A549 (cell line): Measurements from ENCODE around the gene ZNF469. TPM values are rescaled to one million over a fixed set of nuclear protein-coding genes. Genes with fewer than 3 reads are reported as not detected.
A peak's percentile ranks its signal among the peaks of the same experiment; 100 is the strongest.

Experiments
- ATAC-seq, 2 experiments: fragments of 200-7000 bp in 1 of 2; fragments of >200 bp in 1 of 2; cut with Nextera tagmentation in 1 of 2; cut with Tn5 transposase in 1 of 2; 3 replicates each; pipeline versions ENCODE4 v1.8.0 to v1.9.1; 2018 to 2020; ENCODE audit warnings: mild to moderate bottlenecking in 1 of 2, moderate library complexity in 1 of 2
- CTCF ChIA-PET: fragments of 300-600 bp; sonication (Branson Sonifier 250); formaldehyde crosslinking; extraction: SDS; loops from one replicate; lab custom pipeline; 2021; ENCODE audit warnings: antibody characterized with exemption, inconsistent platforms; lab: Yijun Ruan, JAX
- POLR2A ChIA-PET: fragments of 350-600 bp; formaldehyde crosslinking; extraction: SDS; loops from one replicate; lab custom pipeline; 2021; ENCODE audit warnings: antibody characterized with exemption, inconsistent platforms; lab: Yijun Ruan, JAX
- DNase-seq, 2 experiments: peaks; one replicate each; pipeline versions ENCODE4 v3.0.0 to v3.0.0-alpha.2; 2011 to 2016; ENCODE audit warnings: low read depth in 1 of 2, low spot score in 1 of 2
- FAIRE-seq: peaks from 2 replicates; lab custom pipeline; 2011; peaks lifted over from hg19 to GRCh38; lab: Jason Lieb, UNC
- H3K27ac ChIP-seq, 2 experiments: fragments of >200 bp; sonication (Bioruptor Twin); formaldehyde crosslinking; 3 replicates each; pipeline ENCODE4 v1.5.1; 2016 to 2017
- H3K4me1 ChIP-seq: fragments of >200 bp; sonication (Bioruptor Twin); formaldehyde crosslinking; 3 replicates; pipeline ENCODE4 v1.6.1; 2016
- H3K4me2 ChIP-seq: fragments of >200 bp; sonication (Bioruptor Twin); formaldehyde crosslinking; 3 replicates; pipeline ENCODE4 v1.6.1; 2016
- H3K4me3 ChIP-seq: fragments of >200 bp; sonication (Bioruptor Twin); formaldehyde crosslinking; 3 replicates; pipeline ENCODE4 v1.5.1; 2016
- H3K9me3 ChIP-seq: fragments of >200 bp; sonication (Bioruptor Twin); formaldehyde crosslinking; 3 replicates; pipeline ENCODE4 v1.6.1; 2016
- BCL3 ChIP-seq: fragments of >200 bp; sonication (Bioruptor Twin); formaldehyde crosslinking; IDR thresholded peaks from 3 replicates; pipeline ENCODE4 v1.6.1; 2016
- FOSB ChIP-seq: fragments of 250-450 bp; sonication (Bioruptor Pico); IDR thresholded peaks from 2 replicates; pipeline ENCODE4 v1.5.0; 2020; ENCODE audit warnings: mild to moderate bottlenecking, moderate library complexity
- FOSL2 ChIP-seq, 2 experiments: fragments of 450-650 bp in 1 of 2; fragments of >200 bp in 1 of 2; sonication (Bioruptor Twin) in 1 of 2; formaldehyde crosslinking; IDR thresholded peaks; 2 replicates each; pipeline versions ENCODE4 v1.5.0 to v1.6.1; 2016 to 2020; ENCODE audit warnings: mild to moderate bottlenecking in 1 of 2, moderate library complexity in 1 of 2
- FOXS1 ChIP-seq: fragments of 250-450 bp; sonication (Bioruptor Pico); IDR thresholded peaks from 2 replicates; pipeline ENCODE4 v1.5.0; 2020; ENCODE audit warnings: mild to moderate bottlenecking, moderate library complexity
- HEYL ChIP-seq: fragments of 250-450 bp; sonication (Bioruptor Pico); IDR thresholded peaks from 2 replicates; pipeline ENCODE4 v1.8.0; 2021; ENCODE audit warnings: mild to moderate bottlenecking, moderate library complexity
- HMGXB4 ChIP-seq: fragments of 250-450 bp; sonication (Bioruptor Pico); IDR thresholded peaks from 2 replicates; pipeline ENCODE4 v1.5.0; 2021; ENCODE audit warnings: mild to moderate bottlenecking, moderate library complexity, borderline replicate concordance
- HOXA7 ChIP-seq: fragments of 250-450 bp; sonication (Bioruptor Pico); IDR thresholded peaks from 2 replicates; pipeline ENCODE4 v1.5.0; 2020; ENCODE audit warnings: mild to moderate bottlenecking, moderate library complexity
- HOXB5 ChIP-seq: fragments of 250-450 bp; sonication (Bioruptor Pico); IDR thresholded peaks from 2 replicates; pipeline ENCODE4 v1.5.0; 2020; ENCODE audit warnings: mild to moderate bottlenecking, moderate library complexity
- KDM5A ChIP-seq: fragments of 200-600 bp; sonication (generic); IDR thresholded peaks from 2 replicates; pipeline ENCODE4 v1.6.1; 2016; ENCODE audit warnings: antibody characterized with exemption, mild to moderate bottlenecking
- MAX ChIP-seq: IDR thresholded peaks from 2 replicates; pipeline ENCODE4 v1.6.1; 2012
- MYC ChIP-seq: IDR thresholded peaks from 2 replicates; pipeline ENCODE4 v1.6.1; 2012; ENCODE audit warnings: mild to moderate bottlenecking, inconsistent platforms, low read length, improper control_type of control experiment, borderline replicate concordance
- NPAS2 ChIP-seq: fragments of 250-450 bp; sonication (Bioruptor Pico); IDR thresholded peaks from 2 replicates; pipeline ENCODE4 v1.8.0; 2022; ENCODE audit warnings: mild to moderate bottlenecking, moderate library complexity, borderline replicate concordance
- PBX3 ChIP-seq: IDR thresholded peaks from 2 replicates; pipeline ENCODE4 v1.6.1; 2012
- PHF8 ChIP-seq: fragments of 200-600 bp; sonication (generic); IDR thresholded peaks from 2 replicates; pipeline ENCODE4 v1.6.1; 2016; ENCODE audit warnings: low read depth, mild to moderate bottlenecking, antibody characterized with exemption, moderate library complexity, borderline replicate concordance
- POLR2A ChIP-seq: IDR thresholded peaks from 2 replicates; pipeline ENCODE4 v1.6.1; 2012; ENCODE audit warnings: mild to moderate bottlenecking, low read length
- POLR2AphosphoS2 ChIP-seq: conservative IDR thresholded peaks from 2 replicates; pipeline ENCODE4 v1.6.1; 2012; ENCODE audit warnings: low read length, improper control_type of control experiment, inconsistent platforms
- RARB ChIP-seq: fragments of 250-450 bp; sonication (Bioruptor Pico); IDR thresholded peaks from 2 replicates; pipeline ENCODE4 v1.8.0; 2021; ENCODE audit warnings: mild to moderate bottlenecking, moderate library complexity
- RCOR1 ChIP-seq: fragments of 150-350 bp; IDR thresholded peaks from 2 replicates; pipeline ENCODE4 v1.6.1; 2014; ENCODE audit warnings: antibody characterized with exemption, low read length, low read depth
- REST ChIP-seq: fragments of 200-600 bp; sonication (generic); IDR thresholded peaks from 2 replicates; pipeline ENCODE4 v1.6.1; 2016; ENCODE audit warnings: antibody characterized with exemption, mild to moderate bottlenecking, moderate library complexity
- RNF2 ChIP-seq: fragments of 200-600 bp; sonication (generic); IDR thresholded peaks from 2 replicates; pipeline ENCODE4 v1.6.1; 2016; ENCODE audit warnings: low read depth, mild to moderate bottlenecking, antibody characterized with exemption, moderate library complexity, borderline replicate concordance
- SMC3 ChIP-seq: fragments of >200 bp; sonication (Bioruptor Twin); formaldehyde crosslinking; IDR thresholded peaks from 3 replicates; pipeline ENCODE4 v1.6.1; 2018; ENCODE audit warnings: inconsistent platforms
- SREBF2 ChIP-seq: fragments of 450-650 bp; IDR thresholded peaks from 2 replicates; pipeline ENCODE4 v1.6.1; 2014; ENCODE audit warnings: mild to moderate bottlenecking, moderate library complexity
- TFCP2L1 ChIP-seq: fragments of 250-450 bp; sonication (Bioruptor Pico); IDR thresholded peaks from 2 replicates; pipeline ENCODE4 v1.5.0; 2021; ENCODE audit warnings: mild to moderate bottlenecking
- ZC3H11A ChIP-seq: fragments of 450-650 bp; IDR thresholded peaks from 2 replicates; pipeline ENCODE4 v1.6.1; 2014; ENCODE audit warnings: antibody characterized with exemption, mild to moderate bottlenecking
- ZFP36 ChIP-seq: fragments of 450-650 bp; IDR thresholded peaks from 2 replicates; pipeline ENCODE4 v1.6.1; 2014; ENCODE audit warnings: borderline replicate concordance; ENCODE audit not compliant: partially characterized antibody
- WGBS: methylation state at CpG from one replicate; pipeline ENCODE4 v1.1.6; 2017; ENCODE audit errors: missing lambda C conversion rate; 5-methylcytosine and 5-hydroxymethylcytosine counted together
- polyA plus RNA-seq, 4 experiments: library from polyadenylated mRNA; depleted of rRNA in 3 of 4; stranded (reverse); fragments of >200 nt; fragmentation: RNase III in 1 of 4; extraction: RNeasy Plus Mini Kit Qiagen cat#74134 plus additional on column Dnase treatment in 1 of 4; gene quantifications; 2 replicates in 3 of 4; 3 replicates in 1 of 4; pipeline ENCODE4 v1.2.3, GENCODE V29; 2011 to 2017
- TF ChIP-seq, protein P1 (sequence below): fragments of >200 bp; sonication (Bioruptor Twin); formaldehyde crosslinking; IDR thresholded peaks from 3 replicates; pipeline ENCODE4 v1.5.1; 2016

The ZNF469 gene
- polyA plus RNA-seq, 2 of the 4 experiments (the other 2 are of a cell fraction) = 0.47 to 4.4 TPM

GRCh38 chr16:88374736-88375135 lies 8.0 kb upstream of the ZNF469 start:
- no peak for ATAC-seq
- POLR2A ChIA-PET = no interaction called here
- WGBS = 86% methylated on average over 22 of the region's 22 CpGs
- no peak overlapping the region for H3K27ac ChIP-seq
- no peak overlapping the region for H3K4me3 ChIP-seq
- no peak for TF ChIP-seq POLR2A
- TF ChIP-seq RARB (CRISPR knock-in tag) = no peak
- no peak for TF ChIP-seq HMGXB4 (CRISPR knock-in tag)
- no peak for TF ChIP-seq MYC
- TF ChIP-seq HOXB5 (CRISPR knock-in tag) = no peak
- no peak for TF ChIP-seq SMC3
- no peak for TF ChIP-seq REST
- TF ChIP-seq KDM5A = no peak
- TF ChIP-seq FOSB (CRISPR knock-in tag) = no peak
- no peak for TF ChIP-seq SREBF2
- no peak for TF ChIP-seq POLR2AphosphoS2
- no peak for TF ChIP-seq BCL3
- TF ChIP-seq HOXA7 (CRISPR knock-in tag) = no peak
- no peak for TF ChIP-seq MAX
- TF ChIP-seq ZC3H11A = no peak
- TF ChIP-seq RCOR1 = no peak
- TF ChIP-seq PBX3 = no peak
- peaks cover 7% of the 10 kb centered on the region; the same call in 1 of the 3 replicates for H3K9me3 ChIP-seq
- no peak overlapping the region for H3K4me2 ChIP-seq
- peaks cover 10% of the 10 kb centered on the region; the same call in 1 of the 3 replicates for H3K4me1 ChIP-seq
- no peak for DNase-seq
- no peak for FAIRE-seq
- CTCF ChIA-PET = interaction anchor here (0.9 to 1.1 kb wide), 6 partner anchors 9 to 290 kb away, joined by 3 to 5 read pairs (median 3); no protein-coding TSS in a partner anchor

DNA sequence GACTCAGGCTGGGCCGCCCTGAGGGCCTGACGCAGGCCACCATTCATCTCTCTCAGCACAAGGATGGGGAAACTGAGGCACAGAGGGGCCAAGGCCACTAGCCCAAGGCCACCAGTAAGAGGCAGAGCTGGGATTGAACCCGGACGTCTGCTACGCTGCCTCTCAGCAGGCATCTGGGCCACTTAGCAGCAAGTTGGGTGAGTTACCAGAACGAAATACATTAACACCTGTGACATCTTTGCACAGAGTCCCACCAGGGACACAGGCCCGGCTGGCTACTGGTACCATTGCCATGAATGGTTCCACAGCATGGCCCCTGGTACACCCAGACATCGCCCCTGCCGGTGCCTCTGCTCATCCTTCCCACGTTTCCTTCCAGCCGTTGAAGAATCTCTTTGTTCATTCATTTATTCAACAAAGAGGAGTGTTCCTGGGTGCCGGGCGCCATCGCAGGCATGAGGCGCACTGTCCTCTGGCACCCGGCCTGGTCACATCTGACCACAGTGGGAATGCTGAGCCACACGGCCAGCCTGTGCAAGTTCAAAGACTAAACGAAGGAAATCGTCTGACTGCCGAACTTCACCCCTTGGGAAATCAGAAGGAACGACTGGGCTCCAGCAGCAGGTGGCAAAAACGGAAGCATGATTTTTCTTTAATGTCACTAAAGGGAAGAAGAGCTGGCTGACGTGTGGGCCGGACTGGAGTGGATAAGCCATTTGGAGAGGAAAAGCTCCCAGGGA lies 7.4 kb upstream of the ZNF469 start:
- H3K9me3 ChIP-seq = peaks cover 7% of the 10 kb centered on the region; the same call in 1 of the 3 replicates
- peak overlapping the region in 1 of 2 experiments; percentile 75; a peak in 2 of 6 replicates for H3K27ac ChIP-seq
- ChIA-PET CTCF (interaction anchor here (1.1 kb wide), 2 partner anchors 11 to 66 kb away, joined by 3 to 5 read pairs; no protein-coding TSS in a partner anchor), POLR2A (no interaction called here)
- ATAC-seq (no peak), FAIRE-seq (no peak), DNase-seq (no peak)
- H3K4me3 ChIP-seq = no peak overlapping the region
- H3K4me2 ChIP-seq = no peak overlapping the region
- H3K4me1 ChIP-seq = peaks cover 10% of the 10 kb centered on the region; the same call in 1 of the 3 replicates
- TF ChIP-seq, protein P1, sequence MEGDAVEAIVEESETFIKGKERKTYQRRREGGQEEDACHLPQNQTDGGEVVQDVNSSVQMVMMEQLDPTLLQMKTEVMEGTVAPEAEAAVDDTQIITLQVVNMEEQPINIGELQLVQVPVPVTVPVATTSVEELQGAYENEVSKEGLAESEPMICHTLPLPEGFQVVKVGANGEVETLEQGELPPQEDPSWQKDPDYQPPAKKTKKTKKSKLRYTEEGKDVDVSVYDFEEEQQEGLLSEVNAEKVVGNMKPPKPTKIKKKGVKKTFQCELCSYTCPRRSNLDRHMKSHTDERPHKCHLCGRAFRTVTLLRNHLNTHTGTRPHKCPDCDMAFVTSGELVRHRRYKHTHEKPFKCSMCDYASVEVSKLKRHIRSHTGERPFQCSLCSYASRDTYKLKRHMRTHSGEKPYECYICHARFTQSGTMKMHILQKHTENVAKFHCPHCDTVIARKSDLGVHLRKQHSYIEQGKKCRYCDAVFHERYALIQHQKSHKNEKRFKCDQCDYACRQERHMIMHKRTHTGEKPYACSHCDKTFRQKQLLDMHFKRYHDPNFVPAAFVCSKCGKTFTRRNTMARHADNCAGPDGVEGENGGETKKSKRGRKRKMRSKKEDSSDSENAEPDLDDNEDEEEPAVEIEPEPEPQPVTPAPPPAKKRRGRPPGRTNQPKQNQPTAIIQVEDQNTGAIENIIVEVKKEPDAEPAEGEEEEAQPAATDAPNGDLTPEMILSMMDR = no peak
- TF ChIP-seq HEYL = no peak
- TF ChIP-seq RARB (CRISPR knock-in tag) = no peak
- TF ChIP-seq TFCP2L1 (CRISPR knock-in tag) = no peak
- TF ChIP-seq NPAS2 (CRISPR knock-in tag) = no peak
- no peak for TF ChIP-seq POLR2AphosphoS2
- no peak for TF ChIP-seq PHF8
- TF ChIP-seq KDM5A = no peak
- no peak for TF ChIP-seq ZFP36
- TF ChIP-seq FOSL2 (IDR thresholded peaks at IDR 0.05) = no peak
- TF ChIP-seq FOSL2 (CRISPR knock-in tag; IDR thresholded peaks at IDR 0.05) = no peak
- TF ChIP-seq RNF2 = no peak
- TF ChIP-seq HOXB5 (CRISPR knock-in tag) = no peak
- TF ChIP-seq FOXS1 (CRISPR knock-in tag) = no peak
- WGBS = 89% methylated on average over 24 of the region's 24 CpGs
